ENCODE data around the gene TUBB4A.
"Not testable (repeated sequence)": the region's sequence is repeated elsewhere in the genome, so short reads cannot be mapped to it uniquely, and the experiment has no call there.

Gene TUBB4A

GRCh38 chr19:6514089-6514488 lies 12.0 kb upstream of the TUBB4A start:
- DNase-seq, result no peak
- Mint-ChIP-seq H3K4me1 (peaks cover 32% of the 10 kb centered on the region), H3K4me3 (peak overlapping the region; percentile 10), H3K27ac (peak overlapping the region; percentile 57), H3K27me3 (ENCODE audit: low read depth, poor library complexity) (peaks cover 17% of the 10 kb centered on the region), H3K36me3 (ENCODE audit: low read depth) (no peaks in the 10 kb centered on the region), H3K9me3 (no peaks in the 10 kb centered on the region)
- no peak for TF ChIP-seq CTCF (IDR thresholded peaks at IDR 0.05)

GRCh38 chr19:6510618-6511017 lies 8.5 kb upstream of the TUBB4A start:
- Mint-ChIP-seq H3K4me1 (peaks cover 7% of the 10 kb centered on the region), H3K9me3 (no peaks in the 10 kb centered on the region), H3K27me3 (ENCODE audit: low read depth, poor library complexity) (peaks cover 16% of the 10 kb centered on the region), H3K36me3 (ENCODE audit: low read depth) (no peaks in the 10 kb centered on the region), H3K4me3 (no peak overlapping the region), H3K27ac (no peak overlapping the region)
- no peak for DNase-seq
- TF ChIP-seq CTCF (IDR thresholded peaks at IDR 0.05), result no peak

- TF ChIP-seq CTCF (IDR thresholded peaks at IDR 0.05), result no peak
- Mint-ChIP-seq H3K36me3 (ENCODE audit: low read depth) (no peaks in the 10 kb centered on the region), H3K27ac (no peak overlapping the region), H3K9me3 (no peaks in the 10 kb centered on the region), H3K4me1 (peaks cover 7% of the 10 kb centered on the region), H3K27me3 (ENCODE audit: low read depth, poor library complexity) (peaks cover 19% of the 10 kb centered on the region), H3K4me3 (no peak overlapping the region)
- no peak for DNase-seq
Observed at GRCh38 chr19:6509118-6509971, 7.2 kb upstream of the TUBB4A start.

GRCh38 chr19:6508028-6508771 lies 6.1 kb upstream of the TUBB4A start:
- not testable (repeated sequence) for H3K36me3 Mint-ChIP-seq (ENCODE audit: low read depth); H3K9me3 Mint-ChIP-seq; H3K27ac Mint-ChIP-seq; DNase-seq; H3K4me3 Mint-ChIP-seq; H3K4me1 Mint-ChIP-seq
- peaks cover 20% of the 10 kb centered on the region for H3K27me3 Mint-ChIP-seq (ENCODE audit: low read depth, poor library complexity)

GRCh38 chr19:6503407-6504201 lies 1.5 kb upstream of the TUBB4A start:
- H3K9me3 Mint-ChIP-seq, result no peaks in the 10 kb centered on the region
- peaks cover 65% of the 10 kb centered on the region for H3K27me3 Mint-ChIP-seq (ENCODE audit: low read depth, poor library complexity)
- no peaks in the 10 kb centered on the region for H3K36me3 Mint-ChIP-seq (ENCODE audit: low read depth)
- no peak for DNase-seq
- H3K4me1 Mint-ChIP-seq, result peaks cover 9% of the 10 kb centered on the region
- no peak for TF ChIP-seq CTCF (IDR thresholded peaks at IDR 0.05)
- no peak overlapping the region for H3K27ac Mint-ChIP-seq
- H3K4me3 Mint-ChIP-seq, result peak overlapping the region; percentile 49
